ENCODE results near the gene LUZP2.
"Not testable (repeated sequence)": the region's sequence is repeated elsewhere in the genome, so short reads cannot be mapped to it uniquely, and the experiment has no call there.

Gene LUZP2

GRCh38 chr11:24886880-24887619, 390.2 kb downstream of the LUZP2 start:
- FAIRE-seq (no peak), DNase-seq (ENCODE audit: insufficient read length) (no peak)
- TF ChIP-seq POLR2A (IDR thresholded peaks at IDR 0.05; ENCODE audit: low read depth, low read length), result no peak
- no peak for TF ChIP-seq POLR2AphosphoS5 (IDR thresholded peaks at IDR 0.05; ENCODE audit: low read depth, low read length)
- TF ChIP-seq TAF1 (IDR thresholded peaks at IDR 0.05; ENCODE audit: borderline replicate concordance, low read depth, low read length), result no peak

DNA sequence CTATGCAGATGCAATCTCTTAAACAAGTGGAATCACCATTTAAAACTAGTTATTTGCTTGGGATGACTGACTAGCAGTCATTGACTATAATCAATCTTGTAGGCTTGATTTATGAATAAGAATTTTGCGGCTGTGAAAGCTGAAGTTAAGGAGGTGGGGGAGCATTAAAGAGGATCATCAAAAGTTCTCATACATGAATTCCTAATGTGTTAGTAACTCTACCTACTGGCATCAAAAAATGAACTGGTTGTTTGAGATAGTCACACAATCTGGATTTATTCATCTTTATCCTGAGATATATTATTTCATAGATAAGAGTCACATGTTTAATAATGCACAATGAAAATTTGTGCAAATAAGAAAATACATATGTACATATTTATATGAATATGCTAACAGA, 393.6 kb downstream of the LUZP2 start:
- FAIRE-seq, result no peak

DNA sequence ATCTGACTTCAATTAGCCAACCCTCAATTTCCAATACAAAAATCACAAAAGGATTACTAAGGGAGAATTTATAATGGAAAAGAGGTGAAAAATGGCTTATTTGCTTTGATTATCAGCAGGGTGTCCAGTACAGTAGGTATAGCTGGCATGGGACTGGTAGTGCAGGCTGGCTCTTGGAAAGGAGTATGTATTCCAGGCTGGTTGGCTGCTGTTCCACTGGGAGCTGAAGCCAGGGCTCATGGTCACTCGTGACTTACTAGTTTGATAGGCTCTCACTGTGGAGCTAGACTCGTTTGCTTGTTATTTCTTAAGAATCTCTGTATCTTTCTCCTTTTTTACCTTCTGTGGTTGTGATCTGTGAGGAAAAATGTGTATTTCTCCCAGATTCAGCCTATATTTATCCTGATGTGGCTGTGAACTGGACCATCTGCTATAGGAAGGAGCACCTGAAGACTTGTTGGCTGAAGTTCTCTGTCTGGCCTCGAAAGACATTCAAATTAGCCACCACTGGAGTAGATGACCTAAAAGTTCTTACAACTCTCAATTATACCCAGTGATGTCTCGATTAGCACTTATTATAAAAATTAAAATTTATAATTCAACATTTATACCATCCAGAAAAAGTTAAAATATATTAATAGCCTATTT, 395.1 kb downstream of the LUZP2 start:
- DNase-seq (ENCODE audit: insufficient read length); FAIRE-seq: not testable (repeated sequence)

More for the DNA sequence above, 393.6 kb downstream of the LUZP2 start:
- no peak for DNase-seq (ENCODE audit: insufficient read length)
- TF ChIP-seq TAF1 (IDR thresholded peaks at IDR 0.05; ENCODE audit: borderline replicate concordance, low read depth, low read length) (no peak), POLR2AphosphoS5 (IDR thresholded peaks at IDR 0.05; ENCODE audit: low read depth, low read length) (no peak), POLR2A (IDR thresholded peaks at IDR 0.05; ENCODE audit: low read depth, low read length) (no peak)

- TF ChIP-seq POLR2AphosphoS5 (IDR thresholded peaks at IDR 0.05; ENCODE audit: low read depth, low read length) (no peak), POLR2A (IDR thresholded peaks at IDR 0.05; ENCODE audit: low read depth, low read length) (no peak), TAF1 (IDR thresholded peaks at IDR 0.05; ENCODE audit: borderline replicate concordance, low read depth, low read length) (no peak)
- no peak for FAIRE-seq
- DNase-seq (ENCODE audit: insufficient read length), result no peak
Measured at GRCh38 chr11:24896118-24896835, 399.4 kb downstream of the LUZP2 start.

DNA sequence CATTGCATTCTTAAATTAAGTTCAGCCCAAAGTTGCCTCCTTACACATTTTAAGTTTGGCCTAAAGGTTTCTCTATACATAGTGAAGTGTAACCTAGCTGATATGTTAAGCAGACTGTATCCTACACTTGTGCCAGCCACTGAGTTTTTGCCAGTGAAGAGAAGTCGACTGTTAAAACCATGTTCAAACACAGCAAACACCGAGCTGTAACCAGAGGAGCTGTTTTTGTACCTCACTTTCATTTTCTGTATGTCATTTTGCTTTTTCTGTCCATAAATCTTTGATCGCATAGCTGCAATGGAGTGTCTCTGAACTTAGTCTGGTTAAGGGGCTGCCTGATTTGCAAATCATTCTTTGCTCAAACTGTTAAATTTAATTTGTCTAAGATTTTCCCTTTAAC, 403.7 kb downstream of the LUZP2 start:
- TF ChIP-seq POLR2AphosphoS5 (IDR thresholded peaks at IDR 0.05; ENCODE audit: low read depth, low read length) (no peak), TAF1 (IDR thresholded peaks at IDR 0.05; ENCODE audit: borderline replicate concordance, low read depth, low read length) (no peak), POLR2A (IDR thresholded peaks at IDR 0.05; ENCODE audit: low read depth, low read length) (no peak)
- DNase-seq (ENCODE audit: insufficient read length), result no peak

GRCh38 chr11:24900960-24901549, 404.2 kb downstream of the LUZP2 start:
- FAIRE-seq (no peak), DNase-seq (ENCODE audit: insufficient read length) (no peak)
- TF ChIP-seq POLR2AphosphoS5 (IDR thresholded peaks at IDR 0.05; ENCODE audit: low read depth, low read length), result no peak
- TF ChIP-seq POLR2A (IDR thresholded peaks at IDR 0.05; ENCODE audit: low read depth, low read length), result no peak
- TF ChIP-seq TAF1 (IDR thresholded peaks at IDR 0.05; ENCODE audit: borderline replicate concordance, low read depth, low read length), result no peak

More for the DNA sequence above, 403.7 kb downstream of the LUZP2 start:
- FAIRE-seq, result no peak

DNA sequence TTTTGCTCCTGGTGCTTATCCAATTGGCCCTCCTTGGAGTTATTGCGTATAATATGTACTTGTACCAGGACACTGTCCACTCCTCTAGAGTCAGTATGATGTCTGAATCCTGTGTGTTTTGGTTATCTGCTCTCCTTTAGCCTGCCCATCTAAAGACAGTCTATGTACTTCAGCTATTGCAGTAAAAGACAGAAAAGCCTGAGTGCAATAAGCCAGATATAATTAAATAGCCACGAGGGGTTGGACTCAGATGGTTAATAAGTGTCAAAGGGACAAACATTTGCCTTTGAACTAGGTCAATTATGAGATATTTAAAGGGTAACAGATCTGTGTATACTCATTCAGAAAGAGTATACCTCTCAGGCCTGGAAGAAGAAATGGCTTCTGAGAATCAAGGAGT, 406.7 kb downstream of the LUZP2 start:
- TF ChIP-seq TAF1 (IDR thresholded peaks at IDR 0.05; ENCODE audit: borderline replicate concordance, low read depth, low read length) (no peak), POLR2A (IDR thresholded peaks at IDR 0.05; ENCODE audit: low read depth, low read length) (no peak), POLR2AphosphoS5 (IDR thresholded peaks at IDR 0.05; ENCODE audit: low read depth, low read length) (no peak)
- no peak for FAIRE-seq
- no peak for DNase-seq (ENCODE audit: insufficient read length)

GRCh38 chr11:24925091-24925490, 428.2 kb downstream of the LUZP2 start:
- TF ChIP-seq TAF1 (IDR thresholded peaks at IDR 0.05; ENCODE audit: borderline replicate concordance, low read depth, low read length) (no peak), POLR2A (IDR thresholded peaks at IDR 0.05; ENCODE audit: low read depth, low read length) (no peak), POLR2AphosphoS5 (IDR thresholded peaks at IDR 0.05; ENCODE audit: low read depth, low read length) (no peak)
- DNase-seq (ENCODE audit: insufficient read length) (no peak), FAIRE-seq (no peak)

GRCh38 chr11:24932110-24933000, 435.5 kb downstream of the LUZP2 start:
- FAIRE-seq (no peak), DNase-seq (ENCODE audit: insufficient read length) (no peak)
- no peak for TF ChIP-seq POLR2AphosphoS5 (IDR thresholded peaks at IDR 0.05; ENCODE audit: low read depth, low read length)
- TF ChIP-seq TAF1 (IDR thresholded peaks at IDR 0.05; ENCODE audit: borderline replicate concordance, low read depth, low read length), result no peak
- TF ChIP-seq POLR2A (IDR thresholded peaks at IDR 0.05; ENCODE audit: low read depth, low read length), result no peak

DNA sequence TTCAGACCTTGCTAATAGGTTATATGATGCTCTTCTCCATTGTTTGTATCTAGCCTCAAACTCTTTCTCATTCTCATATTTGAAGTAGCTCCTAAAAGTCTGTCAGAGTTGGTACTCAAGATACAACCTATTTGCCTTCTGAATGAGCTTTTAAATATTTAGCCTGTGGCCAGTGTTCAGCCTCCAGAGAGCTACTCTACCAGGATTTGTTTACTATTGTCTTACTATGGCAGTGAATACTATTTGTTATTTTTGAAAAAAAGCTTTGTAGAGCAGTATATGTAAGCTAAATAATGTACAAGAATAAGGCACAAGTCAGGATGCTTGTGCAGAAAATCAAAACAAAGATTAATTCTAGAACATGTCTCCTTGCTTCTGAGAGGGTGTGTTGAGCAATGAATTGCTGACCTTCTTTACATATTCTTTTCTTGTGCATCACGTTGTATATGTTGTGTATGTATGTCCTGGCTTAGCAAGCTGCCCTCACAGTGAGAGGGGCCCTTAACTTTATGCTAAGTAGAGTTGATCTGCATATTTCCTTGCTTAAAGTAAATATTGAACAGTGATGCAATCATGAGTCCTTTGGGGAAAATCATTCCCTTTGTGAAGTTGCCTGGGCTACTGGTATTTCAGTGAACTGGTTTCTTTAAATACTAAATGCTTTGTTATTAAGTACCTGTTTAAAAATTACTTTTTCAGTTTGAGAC, 438.0 kb downstream of the LUZP2 start:
- DNase-seq (ENCODE audit: insufficient read length) (no peak), FAIRE-seq (no peak)
- TF ChIP-seq TAF1 (IDR thresholded peaks at IDR 0.05; ENCODE audit: borderline replicate concordance, low read depth, low read length) (no peak), POLR2A (IDR thresholded peaks at IDR 0.05; ENCODE audit: low read depth, low read length) (no peak), POLR2AphosphoS5 (IDR thresholded peaks at IDR 0.05; ENCODE audit: low read depth, low read length) (no peak)
